ENCODE data around the gene POLR2M. TPM values are rescaled to one million over a fixed set of nuclear protein-coding genes. Genes with fewer than 3 reads are reported as not detected.

The POLR2M gene
- total RNA-seq, 1 donor from 2014 or later: 45.2 TPM

GRCh38 chr15:57677204-57677603, 29.3 kb upstream of the POLR2M start:
- Mint-ChIP-seq H3K27ac (no peak overlapping the region), H3K9me3 (no peaks in the 10 kb centered on the region), H3K36me3 (ENCODE audit: low read depth) (no peaks in the 10 kb centered on the region), H3K4me1 (ENCODE audit: low read depth) (peaks cover 4% of the 10 kb centered on the region), H3K27me3 (ENCODE audit: low read depth) (peaks cover 13% of the 10 kb centered on the region), H3K4me3 (ENCODE audit: low read depth) (no peak overlapping the region)
- intact Hi-C loops (cut with micrococcal nuclease): no loop called here
- DNase-seq (ENCODE audit: low spot score): no peak

DNA sequence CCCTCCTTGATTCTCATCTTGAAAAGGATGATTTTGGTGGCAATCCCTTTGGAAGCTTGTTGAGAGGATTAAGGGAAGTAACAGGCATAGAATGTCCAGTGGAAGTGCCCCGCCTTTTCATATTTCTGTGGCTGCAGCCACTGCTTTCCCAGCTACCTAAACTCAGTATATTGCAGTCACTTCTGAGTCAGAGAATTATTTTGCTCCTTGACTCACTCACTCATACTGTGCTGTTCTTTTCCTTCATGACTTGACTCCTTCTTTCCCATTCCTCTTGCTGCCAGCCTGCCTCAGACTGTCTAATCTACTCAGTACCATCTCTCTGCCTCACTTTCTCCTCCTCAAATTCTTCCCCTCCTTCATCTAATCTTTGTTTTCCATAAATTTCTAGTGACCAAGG, 26.5 kb upstream of the POLR2M start:
- no peak overlapping the region for H3K4me3 Mint-ChIP-seq (ENCODE audit: low read depth)
- no peaks in the 10 kb centered on the region for H3K27me3 Mint-ChIP-seq (ENCODE audit: low read depth)
- H3K4me1 Mint-ChIP-seq (ENCODE audit: low read depth): peaks cover 4% of the 10 kb centered on the region
- H3K9me3 Mint-ChIP-seq: no peaks in the 10 kb centered on the region
- intact Hi-C loops (cut with micrococcal nuclease): no loop called here
- H3K27ac Mint-ChIP-seq: no peak overlapping the region
- no peak for DNase-seq (ENCODE audit: low spot score)
- H3K36me3 Mint-ChIP-seq (ENCODE audit: low read depth): no peaks in the 10 kb centered on the region

DNA sequence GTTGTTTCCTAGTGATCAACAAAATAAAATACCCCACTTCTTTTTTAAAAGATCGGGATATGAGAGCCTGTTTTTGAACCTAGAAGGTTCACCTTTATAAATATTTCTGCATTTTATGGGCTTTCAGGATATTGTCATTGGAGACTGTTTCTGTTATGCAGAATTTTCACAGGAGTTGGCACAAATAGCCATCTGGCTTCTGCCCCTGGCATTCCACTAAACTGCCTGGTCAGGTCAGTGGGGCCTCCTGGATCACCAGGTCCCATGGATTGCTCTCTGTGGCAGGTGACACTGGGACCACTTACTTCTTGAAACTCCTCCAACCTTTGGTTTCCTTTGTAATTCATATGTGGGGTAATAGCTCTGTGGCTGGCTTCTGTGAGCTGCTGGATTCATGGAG, 25.5 kb upstream of the POLR2M start:
- no peak for DNase-seq (ENCODE audit: low spot score)
- intact Hi-C loops (cut with micrococcal nuclease): no loop called here
- H3K36me3 Mint-ChIP-seq (ENCODE audit: low read depth): no peaks in the 10 kb centered on the region
- H3K4me3 Mint-ChIP-seq (ENCODE audit: low read depth): no peak overlapping the region
- H3K27me3 Mint-ChIP-seq (ENCODE audit: low read depth): no peaks in the 10 kb centered on the region
- no peak overlapping the region for H3K27ac Mint-ChIP-seq
- peaks cover 4% of the 10 kb centered on the region for H3K4me1 Mint-ChIP-seq (ENCODE audit: low read depth)
- H3K9me3 Mint-ChIP-seq: no peaks in the 10 kb centered on the region

- Mint-ChIP-seq H3K36me3 (ENCODE audit: low read depth) (no peaks in the 10 kb centered on the region), H3K4me3 (ENCODE audit: low read depth) (no peak overlapping the region), H3K4me1 (ENCODE audit: low read depth) (peaks cover 4% of the 10 kb centered on the region), H3K27me3 (ENCODE audit: low read depth) (no peaks in the 10 kb centered on the region), H3K27ac (no peak overlapping the region), H3K9me3 (no peaks in the 10 kb centered on the region)
- intact Hi-C loops (cut with micrococcal nuclease): no loop called here
- no peak for DNase-seq (ENCODE audit: low spot score)
Observed at GRCh38 chr15:57683481-57683880, 23.0 kb upstream of the POLR2M start.

DNA sequence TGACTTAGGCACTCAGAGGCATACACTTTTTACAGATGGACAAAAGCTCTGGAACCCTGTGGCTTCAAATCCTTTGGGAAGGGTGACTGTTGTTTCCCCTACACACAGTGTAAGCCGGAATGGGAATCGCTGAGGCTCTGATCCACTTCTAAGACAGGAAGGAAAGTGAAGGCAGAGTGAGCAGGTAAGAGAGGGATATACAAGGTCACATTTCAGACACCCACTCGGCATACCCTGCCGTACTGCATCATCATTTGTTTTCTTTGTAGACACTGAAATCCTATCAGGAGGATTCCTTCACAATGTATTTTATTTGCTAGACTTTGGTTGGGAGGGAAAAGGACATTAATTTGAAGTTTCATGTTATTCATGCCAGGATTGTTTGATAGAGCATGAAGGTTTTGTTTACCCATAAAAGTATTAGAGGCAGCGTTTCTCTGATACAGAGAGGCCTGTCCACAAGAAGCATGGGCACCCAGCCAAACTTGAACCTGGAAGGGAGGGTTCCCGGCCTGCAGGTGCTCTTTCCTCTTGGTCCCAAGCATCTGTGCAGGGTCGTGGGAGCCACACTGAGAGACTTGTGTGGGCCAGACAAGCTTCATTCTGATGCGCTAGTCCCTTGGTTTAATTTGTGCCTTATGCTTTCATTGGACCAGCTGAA, 21.9 kb upstream of the POLR2M start:
- Mint-ChIP-seq H3K36me3 (ENCODE audit: low read depth) (no peaks in the 10 kb centered on the region), H3K4me1 (ENCODE audit: low read depth) (peaks cover 4% of the 10 kb centered on the region), H3K4me3 (ENCODE audit: low read depth) (no peak overlapping the region), H3K9me3 (no peaks in the 10 kb centered on the region), H3K27me3 (ENCODE audit: low read depth) (no peaks in the 10 kb centered on the region), H3K27ac (no peak overlapping the region)
- intact Hi-C loops (cut with micrococcal nuclease): no loop called here
- DNase-seq (ENCODE audit: low spot score): no peak

GRCh38 chr15:57685306-57686095, 21.0 kb upstream of the POLR2M start:
- H3K9me3 Mint-ChIP-seq: no peaks in the 10 kb centered on the region
- no peaks in the 10 kb centered on the region for H3K4me1 Mint-ChIP-seq (ENCODE audit: low read depth)
- no peak overlapping the region for H3K27ac Mint-ChIP-seq
- H3K4me3 Mint-ChIP-seq (ENCODE audit: low read depth): no peak overlapping the region
- no peaks in the 10 kb centered on the region for H3K36me3 Mint-ChIP-seq (ENCODE audit: low read depth)
- intact Hi-C loops (cut with micrococcal nuclease): no loop called here
- no peaks in the 10 kb centered on the region for H3K27me3 Mint-ChIP-seq (ENCODE audit: low read depth)
- no peak for DNase-seq (ENCODE audit: low spot score)

DNA sequence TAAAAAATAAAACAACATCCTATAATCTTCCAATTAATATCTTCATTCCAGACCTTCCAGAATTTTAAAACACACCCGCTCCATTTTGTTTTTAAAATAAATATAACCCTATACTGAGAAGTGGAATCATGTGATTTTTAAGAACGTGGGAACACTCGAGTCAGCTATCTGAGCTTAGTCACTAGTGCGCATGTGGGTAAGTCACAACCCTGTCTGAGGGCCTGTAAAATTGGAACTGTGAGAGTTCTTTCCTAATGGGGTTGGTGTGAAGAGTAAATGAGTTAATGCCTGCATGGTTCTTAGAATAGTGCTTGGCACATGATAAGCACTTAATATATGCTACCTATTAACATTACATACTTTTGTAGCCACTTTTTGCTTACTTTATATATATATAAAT, 19.9 kb upstream of the POLR2M start:
- Mint-ChIP-seq H3K36me3 (ENCODE audit: low read depth) (no peaks in the 10 kb centered on the region), H3K9me3 (no peaks in the 10 kb centered on the region), H3K27me3 (ENCODE audit: low read depth) (no peaks in the 10 kb centered on the region), H3K4me1 (ENCODE audit: low read depth) (no peaks in the 10 kb centered on the region), H3K27ac (no peak overlapping the region), H3K4me3 (ENCODE audit: low read depth) (no peak overlapping the region)
- DNase-seq (ENCODE audit: low spot score): no peak
- intact Hi-C loops (cut with micrococcal nuclease): no loop called here

DNA sequence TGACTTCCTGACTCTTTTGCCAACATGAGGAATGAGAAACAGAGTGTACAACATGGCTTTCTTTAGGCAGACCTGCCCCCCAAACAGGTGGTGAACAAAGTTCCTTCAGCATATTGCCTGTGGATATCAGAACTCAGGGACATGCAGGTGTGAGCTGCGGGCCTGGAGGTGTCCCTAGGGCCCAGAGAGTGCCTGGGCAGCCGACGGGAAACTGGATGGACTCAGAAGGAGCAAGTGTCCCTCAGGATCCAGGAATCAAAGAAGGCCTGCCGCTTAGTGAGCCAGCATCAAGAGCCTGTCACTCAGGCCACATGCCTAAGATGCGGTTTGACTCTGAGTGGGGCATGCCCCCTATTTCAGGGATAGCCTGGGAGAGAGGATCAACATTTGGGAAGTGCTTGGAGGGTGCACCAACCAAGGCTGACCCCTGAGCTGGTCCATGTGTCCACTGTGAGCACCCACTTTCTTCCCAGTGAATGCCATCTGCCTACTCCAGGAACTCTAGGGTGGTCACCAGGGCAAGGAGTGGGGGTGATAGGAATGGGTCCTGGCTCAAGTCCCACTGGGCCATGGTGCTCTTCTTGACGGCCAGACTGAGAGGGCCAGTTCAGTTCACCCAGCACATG, 16.1 kb upstream of the POLR2M start:
- Mint-ChIP-seq H3K4me3 (ENCODE audit: low read depth) (no peak overlapping the region), H3K27ac (no peak overlapping the region), H3K27me3 (ENCODE audit: low read depth) (peaks cover 5% of the 10 kb centered on the region), H3K36me3 (ENCODE audit: low read depth) (no peaks in the 10 kb centered on the region), H3K4me1 (ENCODE audit: low read depth) (peaks cover 5% of the 10 kb centered on the region), H3K9me3 (no peaks in the 10 kb centered on the region)
- intact Hi-C loops (cut with micrococcal nuclease): no loop called here
- no peak for DNase-seq (ENCODE audit: low spot score)

GRCh38 chr15:57691082-57691481, 15.4 kb upstream of the POLR2M start:
- H3K36me3 Mint-ChIP-seq (ENCODE audit: low read depth): no peaks in the 10 kb centered on the region
- H3K27me3 Mint-ChIP-seq (ENCODE audit: low read depth): peaks cover 8% of the 10 kb centered on the region
- no peaks in the 10 kb centered on the region for H3K9me3 Mint-ChIP-seq
- no peak overlapping the region for H3K4me3 Mint-ChIP-seq (ENCODE audit: low read depth)
- no peak overlapping the region for H3K27ac Mint-ChIP-seq
- intact Hi-C loops (cut with micrococcal nuclease): no loop called here
- DNase-seq (ENCODE audit: low spot score): no peak
- peaks cover 5% of the 10 kb centered on the region for H3K4me1 Mint-ChIP-seq (ENCODE audit: low read depth)

DNA sequence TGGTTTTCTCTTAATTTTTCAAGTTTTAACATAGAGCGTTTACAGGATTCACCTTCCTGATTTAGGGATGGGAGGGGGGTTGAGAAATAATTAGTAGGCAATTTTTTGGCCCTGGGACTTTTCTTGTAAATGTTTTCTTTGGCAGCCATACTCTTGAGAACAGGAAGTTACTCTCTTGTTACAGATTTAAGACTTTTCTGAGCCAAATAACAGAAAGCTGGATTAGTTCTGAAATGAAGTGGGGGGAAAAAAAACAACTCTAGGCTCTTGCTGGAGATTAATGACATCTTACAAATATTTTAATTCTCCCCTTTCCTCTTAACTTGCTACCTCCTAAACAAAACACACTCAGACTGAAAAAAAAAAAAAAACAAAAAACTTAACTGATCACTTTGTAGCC, 13.8 kb upstream of the POLR2M start:
- Mint-ChIP-seq H3K4me1 (ENCODE audit: low read depth) (peaks cover 5% of the 10 kb centered on the region), H3K27ac (no peak overlapping the region), H3K4me3 (ENCODE audit: low read depth) (no peak overlapping the region), H3K36me3 (ENCODE audit: low read depth) (no peaks in the 10 kb centered on the region), H3K27me3 (ENCODE audit: low read depth) (peaks cover 17% of the 10 kb centered on the region), H3K9me3 (no peaks in the 10 kb centered on the region)
- intact Hi-C loops (cut with micrococcal nuclease): no loop called here
- no peak for DNase-seq (ENCODE audit: low spot score)

DNA sequence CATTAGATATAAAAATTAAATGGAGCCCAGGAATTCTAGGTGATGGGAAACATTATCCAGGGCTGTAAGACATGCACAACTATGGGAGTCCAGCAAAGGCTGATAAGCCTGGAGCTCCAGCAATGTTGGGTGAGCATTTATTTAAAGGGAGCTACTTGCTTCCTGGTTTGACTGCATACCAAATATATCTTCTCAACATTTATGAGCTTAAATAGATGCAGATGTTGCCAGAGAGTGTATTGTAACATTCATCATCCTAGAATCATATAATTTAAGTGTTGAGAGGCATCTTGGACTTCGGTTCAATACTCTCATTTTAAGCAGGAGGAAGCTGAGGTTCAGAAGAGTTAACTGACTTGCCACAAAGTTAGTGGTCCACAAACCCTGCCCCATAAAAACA, 12.2 kb upstream of the POLR2M start:
- no peak overlapping the region for H3K27ac Mint-ChIP-seq
- intact Hi-C loops (cut with micrococcal nuclease): no loop called here
- no peak for DNase-seq (ENCODE audit: low spot score)
- no peaks in the 10 kb centered on the region for H3K9me3 Mint-ChIP-seq
- H3K4me3 Mint-ChIP-seq (ENCODE audit: low read depth): no peak overlapping the region
- H3K27me3 Mint-ChIP-seq (ENCODE audit: low read depth): peaks cover 26% of the 10 kb centered on the region
- H3K36me3 Mint-ChIP-seq (ENCODE audit: low read depth): no peaks in the 10 kb centered on the region
- peaks cover 5% of the 10 kb centered on the region for H3K4me1 Mint-ChIP-seq (ENCODE audit: low read depth)

DNA sequence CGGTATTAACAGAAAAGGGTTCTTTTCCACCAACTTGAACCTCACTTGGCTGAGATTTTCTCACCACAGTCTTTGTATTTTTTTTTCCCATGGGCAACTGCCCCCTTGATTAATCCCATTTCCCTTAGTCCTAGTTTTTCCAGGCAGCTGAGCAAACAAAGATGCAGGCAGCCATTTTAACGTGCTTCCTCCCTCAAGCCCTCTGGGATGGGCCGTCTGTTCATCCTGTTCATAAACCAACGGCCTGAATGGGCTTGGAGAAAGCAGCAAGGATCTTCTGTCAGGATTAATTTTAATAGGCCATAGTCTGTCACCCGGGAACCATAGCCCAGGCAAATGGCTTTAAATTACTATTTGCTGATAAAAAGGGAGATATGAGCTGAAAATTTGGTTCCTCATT, 10.4 kb upstream of the POLR2M start:
- Mint-ChIP-seq H3K36me3 (ENCODE audit: low read depth) (no peaks in the 10 kb centered on the region), H3K9me3 (no peaks in the 10 kb centered on the region), H3K4me1 (ENCODE audit: low read depth) (peaks cover 5% of the 10 kb centered on the region), H3K27me3 (ENCODE audit: low read depth) (peaks cover 34% of the 10 kb centered on the region), H3K4me3 (ENCODE audit: low read depth) (no peak overlapping the region), H3K27ac (no peak overlapping the region)
- intact Hi-C loops (cut with micrococcal nuclease): no loop called here
- DNase-seq (ENCODE audit: low spot score): no peak

DNA sequence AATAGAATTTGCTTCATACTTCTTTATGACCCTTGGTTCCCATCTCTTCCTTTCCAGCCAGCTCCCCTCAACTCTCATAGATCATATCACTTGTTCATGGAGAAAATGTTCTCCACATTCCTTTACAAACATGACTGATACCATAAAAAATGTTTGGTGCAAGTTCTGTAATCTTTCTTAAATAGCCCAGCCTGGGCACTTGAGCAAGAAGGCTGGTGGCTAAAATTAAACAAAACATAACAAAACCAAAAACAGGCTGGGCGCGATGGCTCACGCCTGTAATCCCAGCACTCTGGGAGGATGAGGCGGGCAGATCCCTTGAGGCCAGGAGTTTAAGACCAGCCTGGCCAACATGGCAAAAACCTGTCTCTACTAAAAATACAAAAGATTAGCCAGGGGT, 8.9 kb upstream of the POLR2M start:
- no peak for DNase-seq (ENCODE audit: low spot score)
- intact Hi-C loops (cut with micrococcal nuclease): no loop called here
- Mint-ChIP-seq H3K9me3 (no peaks in the 10 kb centered on the region), H3K27me3 (ENCODE audit: low read depth) (peaks cover 38% of the 10 kb centered on the region), H3K4me1 (ENCODE audit: low read depth) (peaks cover 5% of the 10 kb centered on the region), H3K4me3 (ENCODE audit: low read depth) (no peak overlapping the region), H3K36me3 (ENCODE audit: low read depth) (no peaks in the 10 kb centered on the region), H3K27ac (no peak overlapping the region)
